ENCODE data around the gene SHLD1.
"Not testable (repeated sequence)": the region's sequence is repeated elsewhere in the genome, so short reads cannot be mapped to it uniquely, and the experiment has no call there.

SHLD1 gene

GRCh38 chr20:5781367-5781766 is 31.2 kb downstream of the SHLD1 start:
- not testable (repeated sequence) for DNase-seq (ENCODE audit: low spot score)

- DNase-seq (ENCODE audit: low spot score): no peak
Measured at GRCh38 chr20:5781798-5782750, 31.9 kb downstream of the SHLD1 start.

- DNase-seq (ENCODE audit: low spot score): no peak
Measured at GRCh38 chr20:5784735-5785134, 34.5 kb downstream of the SHLD1 start.

GRCh38 chr20:5785146-5785545 is 34.9 kb downstream of the SHLD1 start:
- no peak for DNase-seq (ENCODE audit: low spot score)

GRCh38 chr20:5786930-5787795 is 37.0 kb downstream of the SHLD1 start:
- DNase-seq (ENCODE audit: low spot score): no peak

- DNase-seq (ENCODE audit: low spot score): no peak
Measured at GRCh38 chr20:5787796-5788165, 37.6 kb downstream of the SHLD1 start.

GRCh38 chr20:5788385-5788895 is 38.2 kb downstream of the SHLD1 start:
- DNase-seq (ENCODE audit: low spot score): peak; percentile 94

GRCh38 chr20:5789827-5790226 is 39.6 kb downstream of the SHLD1 start:
- DNase-seq (ENCODE audit: low spot score): no peak

- DNase-seq (ENCODE audit: low spot score): no peak
Measured at GRCh38 chr20:5793916-5794315, 43.7 kb downstream of the SHLD1 start.

- DNase-seq (ENCODE audit: low spot score): no peak
Measured at GRCh38 chr20:5796331-5797040, 46.3 kb downstream of the SHLD1 start.

GRCh38 chr20:5797165-5797564 is 47.0 kb downstream of the SHLD1 start:
- DNase-seq (ENCODE audit: low spot score): no peak

GRCh38 chr20:5797843-5798462 is 47.8 kb downstream of the SHLD1 start:
- no peak for DNase-seq (ENCODE audit: low spot score)

- not testable (repeated sequence) for DNase-seq (ENCODE audit: low spot score)
Measured at GRCh38 chr20:5803754-5804303, 53.6 kb downstream of the SHLD1 start.

GRCh38 chr20:5806457-5807263 is 56.5 kb downstream of the SHLD1 start:
- DNase-seq (ENCODE audit: low spot score): no peak

GRCh38 chr20:5807431-5807830 is 57.2 kb downstream of the SHLD1 start:
- DNase-seq (ENCODE audit: low spot score): no peak

GRCh38 chr20:5808901-5809300 is 58.7 kb downstream of the SHLD1 start:
- DNase-seq (ENCODE audit: low spot score): no peak

GRCh38 chr20:5809495-5809894 is 59.3 kb downstream of the SHLD1 start:
- no peak for DNase-seq (ENCODE audit: low spot score)

- DNase-seq (ENCODE audit: low spot score): no peak
Measured at GRCh38 chr20:5810800-5811422, 60.7 kb downstream of the SHLD1 start.

GRCh38 chr20:5811746-5812145 is 61.5 kb downstream of the SHLD1 start:
- DNase-seq (ENCODE audit: low spot score): no peak

GRCh38 chr20:5818346-5818681 is 68.1 kb downstream of the SHLD1 start:
- no peak for DNase-seq (ENCODE audit: low spot score)
